GM19035 (cell line): Measurements from ENCODE around the gene DUSP11.
"Not testable (repeated sequence)": the region's sequence is repeated elsewhere in the genome, so short reads cannot be mapped to it uniquely, and the experiment has no call there.

ENCODE experiments used
- ATAC-seq: cut with Tn5 transposase; IDR thresholded peaks from one replicate; pipeline ENCODE4 v1.9.1; 2021; ENCODE audit not compliant: unreplicated experiment

Gene DUSP11

DNA sequence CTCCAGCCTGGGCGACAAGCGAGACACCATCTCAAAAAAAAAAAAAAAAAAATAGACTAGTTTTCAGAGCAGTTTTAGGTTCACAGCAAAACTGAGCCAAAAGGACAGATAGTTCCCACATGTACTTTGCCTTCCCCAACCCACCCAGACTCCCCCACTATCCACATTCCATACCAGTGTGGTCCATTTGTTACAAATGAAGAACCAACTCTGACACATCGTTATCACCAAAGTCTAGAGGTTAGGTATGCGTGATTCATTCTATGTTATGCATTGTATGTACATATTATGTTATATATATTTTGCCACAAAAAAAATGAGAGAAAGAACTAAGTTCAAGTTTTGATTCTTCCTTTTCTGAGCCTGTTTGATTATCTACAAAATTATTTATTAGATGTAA is 3.5 kb downstream of the DUSP11 start:
- ATAC-seq, result no peak

DNA sequence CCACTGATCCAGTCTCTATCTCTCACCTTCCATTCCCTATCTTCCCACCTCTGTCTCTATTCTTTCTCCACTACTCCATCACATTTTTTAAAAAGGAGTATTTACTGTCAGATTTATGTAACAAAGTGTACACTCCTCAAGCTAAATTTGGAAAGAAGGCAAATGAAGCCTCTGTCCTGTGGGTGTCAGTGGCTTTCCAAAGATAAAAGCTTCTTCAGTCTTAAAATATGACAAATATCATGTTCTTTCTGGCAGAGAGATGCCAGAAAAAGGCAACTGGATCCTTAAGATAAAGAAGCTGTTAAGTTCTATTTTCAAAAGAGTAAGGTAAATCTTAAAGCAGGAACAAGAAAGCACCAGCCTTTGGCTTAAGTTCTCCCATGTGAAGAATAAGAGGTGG is 7.1 kb downstream of the DUSP11 start:
- no peak for ATAC-seq

DNA sequence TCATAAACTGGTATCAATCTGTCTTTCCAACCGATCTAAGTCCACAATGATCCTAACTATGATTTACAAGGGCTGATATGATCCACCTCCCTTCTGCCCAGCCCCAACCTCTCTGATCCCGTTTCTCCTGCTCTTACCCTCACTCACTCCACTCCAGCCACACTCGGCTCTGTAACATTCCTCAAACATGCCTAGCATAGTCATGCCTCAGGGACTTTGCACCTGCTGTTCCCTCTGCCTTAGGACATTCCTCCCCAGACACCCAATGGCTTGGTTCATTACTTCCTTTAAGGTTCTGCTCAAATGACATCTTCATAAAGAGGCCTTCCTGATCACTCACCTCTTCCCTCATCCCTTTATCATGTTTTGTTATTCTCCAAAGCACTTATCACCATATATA is 9.2 kb downstream of the DUSP11 start:
- ATAC-seq, result no peak

DNA sequence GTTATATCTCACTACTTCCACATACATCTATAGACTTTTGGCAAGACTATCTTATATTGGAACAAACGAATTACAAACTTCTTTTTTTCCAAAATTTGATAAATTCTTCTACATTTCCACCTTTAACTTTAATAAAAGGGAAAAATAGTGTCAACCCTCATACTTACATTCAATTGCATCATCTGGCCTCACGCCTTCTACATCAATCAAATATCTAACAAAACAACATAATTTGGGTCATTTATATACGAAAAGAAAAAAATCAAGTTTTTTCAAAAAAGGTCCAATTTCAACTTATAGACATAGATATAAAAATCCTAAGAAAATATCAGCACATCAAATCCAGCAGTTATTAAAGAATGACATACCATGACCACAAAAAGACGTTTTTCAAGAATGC is 12.9 kb downstream of the DUSP11 start:
- ATAC-seq, result no peak

DNA sequence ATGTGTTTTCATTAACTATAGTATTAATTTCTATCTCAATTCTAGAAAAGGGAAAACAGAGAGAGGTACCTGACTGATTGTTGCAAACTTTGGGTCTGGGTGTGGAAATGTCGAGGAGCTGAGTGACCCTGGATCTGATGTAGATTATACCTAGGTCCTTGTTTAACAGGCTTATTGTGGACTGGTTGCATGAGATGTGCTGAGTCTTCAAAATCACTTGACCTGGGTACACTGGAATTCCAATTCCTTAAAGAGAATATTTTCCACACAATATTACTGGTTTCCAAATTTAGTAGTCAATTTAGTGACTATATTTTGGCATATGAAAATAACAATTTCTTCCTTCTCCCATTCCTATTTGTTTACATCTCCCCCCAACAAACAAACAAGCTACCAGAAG is 13.6 kb downstream of the DUSP11 start:
- ATAC-seq, result no peak

DNA sequence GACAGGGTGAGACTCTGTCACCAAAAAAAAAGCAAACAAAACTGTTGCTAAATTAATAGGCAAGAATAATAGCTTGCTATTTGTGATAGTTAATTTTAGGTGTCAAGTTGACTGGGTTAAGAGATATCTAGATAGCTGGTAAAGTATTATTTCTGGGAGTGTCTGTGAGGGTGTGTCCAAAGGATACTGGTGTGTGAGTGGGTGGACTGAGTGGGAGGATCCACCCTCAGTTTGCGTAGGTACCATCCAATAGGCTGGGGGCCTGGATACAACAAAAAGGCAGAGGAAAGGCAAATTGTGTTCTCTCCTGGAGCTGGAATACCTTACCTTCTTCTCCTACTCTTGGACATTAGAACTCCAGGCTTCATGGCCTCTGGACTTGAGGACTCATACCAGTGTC is 15.0 kb downstream of the DUSP11 start:
- ATAC-seq, result no peak

DNA sequence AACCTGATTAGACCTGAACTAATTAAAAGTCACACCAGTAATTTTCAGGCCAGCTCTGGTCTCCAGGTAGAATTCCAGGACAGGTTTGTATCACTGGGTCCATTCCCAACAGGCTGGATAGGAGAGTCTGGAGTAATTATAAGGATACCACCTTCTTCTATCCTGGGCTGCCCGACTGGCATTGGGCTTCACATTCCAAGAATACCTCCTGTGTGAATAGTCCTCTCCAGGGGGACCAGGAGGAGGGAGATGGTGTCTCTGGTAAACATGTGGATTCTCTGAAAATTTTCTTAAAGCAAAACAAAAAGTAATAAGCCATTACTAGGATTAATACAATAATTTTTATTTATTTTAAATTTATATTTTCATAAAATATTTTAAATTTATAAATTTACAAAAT is 17.3 kb downstream of the DUSP11 start:
- no peak for ATAC-seq

DNA sequence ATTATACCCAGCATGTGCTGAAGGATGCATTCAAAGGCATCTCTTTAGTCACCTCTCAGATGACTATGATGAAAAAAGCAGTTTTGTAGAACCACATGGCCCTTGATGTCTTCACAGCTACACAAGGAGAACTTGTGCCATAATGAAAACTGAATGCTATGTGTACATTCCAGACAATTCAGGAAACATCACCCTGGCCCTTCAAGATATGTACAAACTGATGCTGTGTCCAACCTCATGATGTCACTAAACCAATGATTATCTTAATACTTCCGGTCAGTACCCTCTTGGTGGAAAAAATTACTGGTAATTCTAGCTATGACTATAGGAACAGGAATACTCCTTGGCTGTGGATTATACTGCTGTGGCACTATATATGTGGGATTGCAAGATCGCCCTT is 20.0 kb downstream of the DUSP11 start:
- ATAC-seq, result no peak

DNA sequence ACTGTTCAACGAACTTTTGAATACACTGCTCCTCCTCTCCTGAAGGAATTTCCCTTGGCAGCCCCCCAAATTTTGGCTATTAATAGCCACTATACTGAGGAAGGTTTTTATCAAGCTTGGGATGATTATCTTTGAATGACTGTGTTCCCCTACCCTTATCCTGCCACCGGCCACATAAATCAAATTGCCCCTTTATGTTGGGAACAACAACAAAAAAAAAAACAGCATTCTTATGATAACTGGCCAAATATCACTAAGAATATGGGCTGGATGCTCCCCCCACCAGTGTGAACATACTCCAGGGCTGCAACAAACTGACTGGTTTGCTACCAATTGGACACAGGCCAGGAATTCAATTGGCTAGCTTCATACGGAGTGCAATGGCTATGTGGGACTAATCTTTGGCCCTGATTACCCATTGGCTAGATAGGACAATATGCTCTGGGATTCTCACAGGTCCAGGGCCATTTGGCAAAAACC is 20.6 kb downstream of the DUSP11 start:
- no peak for ATAC-seq

DNA sequence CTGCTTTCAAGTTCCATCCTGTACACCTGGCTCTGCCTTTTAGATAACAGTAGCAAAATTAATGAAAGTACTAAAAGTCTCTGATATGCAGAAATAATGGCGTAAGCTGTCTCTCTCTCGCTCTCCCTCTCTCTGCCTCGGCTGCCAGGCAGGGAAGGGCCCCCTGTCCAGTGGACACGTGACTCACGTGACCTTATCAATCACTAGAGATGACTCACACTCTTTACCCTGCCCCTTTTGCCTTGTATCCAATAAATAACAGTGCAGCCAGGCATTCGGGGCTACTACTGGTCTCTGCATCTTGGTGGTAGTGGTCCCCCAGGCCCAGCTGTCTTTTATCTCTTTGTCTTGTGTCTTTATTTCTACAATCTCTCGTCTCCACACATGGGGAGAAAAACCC is 25.6 kb downstream of the DUSP11 start:
- ATAC-seq, result not testable (repeated sequence)

DNA sequence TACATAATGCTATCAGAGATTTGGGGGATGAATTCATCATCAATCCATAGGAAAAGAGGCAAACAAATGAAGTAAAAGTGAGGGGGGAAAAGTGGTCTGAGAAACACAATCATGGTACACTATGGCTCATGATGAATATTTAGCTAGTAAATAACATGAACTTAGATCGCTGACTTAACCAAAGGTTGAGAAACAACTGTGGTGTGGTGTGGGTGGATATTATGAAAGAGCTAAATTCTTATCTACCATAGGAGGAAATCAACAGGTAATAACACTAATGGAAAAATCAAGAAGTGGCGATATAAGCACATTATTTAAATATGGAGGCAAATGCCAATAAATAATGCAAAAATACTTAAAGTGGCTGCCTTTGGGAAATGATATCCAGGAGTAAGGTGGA is 30.6 kb downstream of the DUSP11 start:
- no peak for ATAC-seq

DNA sequence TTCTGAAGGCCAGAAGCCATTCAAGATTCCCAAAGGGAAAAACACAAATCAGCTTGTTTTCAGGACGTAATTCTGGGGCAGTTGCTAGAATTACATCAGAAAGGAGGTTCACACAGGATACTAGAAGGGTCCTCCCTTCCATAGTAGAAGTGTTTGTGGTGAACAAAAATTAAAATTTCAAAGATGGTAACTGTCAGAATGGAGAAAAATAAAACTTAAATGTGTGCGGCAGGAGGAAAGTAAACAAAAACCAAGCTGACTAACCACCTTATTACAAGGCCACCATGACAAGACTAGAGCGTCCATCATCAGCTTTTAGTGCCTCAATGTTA is 33.1 kb downstream of the DUSP11 start:
- no peak for ATAC-seq

DNA sequence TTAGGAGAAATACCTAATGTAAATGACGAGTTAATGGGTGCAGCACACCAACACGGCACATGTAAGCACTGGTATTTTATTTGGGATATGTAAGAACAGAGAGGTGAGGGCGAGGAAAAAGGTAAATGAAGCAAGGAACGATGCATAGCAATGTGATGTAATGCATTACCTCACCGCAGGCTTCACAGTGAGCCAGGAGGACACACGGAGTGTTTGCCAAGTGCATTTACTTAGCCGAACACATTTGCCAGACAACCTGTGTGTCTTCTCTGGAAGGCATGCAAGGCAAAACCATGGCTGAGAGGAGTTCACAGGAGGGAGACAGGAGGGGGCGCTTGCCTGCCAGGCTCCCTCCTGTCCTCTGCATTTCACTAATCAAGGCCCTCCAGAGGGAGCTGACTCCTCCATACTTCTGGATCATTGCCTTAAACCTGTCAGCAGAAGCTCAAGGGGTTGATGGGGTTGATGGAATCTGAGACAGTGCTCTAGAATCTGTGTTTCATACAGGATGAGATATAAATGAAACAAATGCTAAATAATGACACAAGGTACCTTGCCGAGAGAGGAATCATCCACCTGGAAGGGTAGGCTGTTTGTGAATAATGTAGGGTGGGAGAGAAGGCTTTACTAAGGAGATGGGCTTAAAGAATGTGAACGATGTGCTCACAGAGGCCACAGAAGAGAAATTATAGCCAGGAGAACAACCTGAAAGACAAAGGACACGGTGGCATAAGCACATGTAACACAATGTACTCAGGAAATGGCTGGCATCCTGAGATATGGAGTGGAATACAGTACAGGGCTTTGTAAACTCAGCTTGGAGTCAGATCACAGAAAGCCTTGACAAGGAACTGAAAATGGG is 33.7 kb downstream of the DUSP11 start:
- no peak for ATAC-seq

DNA sequence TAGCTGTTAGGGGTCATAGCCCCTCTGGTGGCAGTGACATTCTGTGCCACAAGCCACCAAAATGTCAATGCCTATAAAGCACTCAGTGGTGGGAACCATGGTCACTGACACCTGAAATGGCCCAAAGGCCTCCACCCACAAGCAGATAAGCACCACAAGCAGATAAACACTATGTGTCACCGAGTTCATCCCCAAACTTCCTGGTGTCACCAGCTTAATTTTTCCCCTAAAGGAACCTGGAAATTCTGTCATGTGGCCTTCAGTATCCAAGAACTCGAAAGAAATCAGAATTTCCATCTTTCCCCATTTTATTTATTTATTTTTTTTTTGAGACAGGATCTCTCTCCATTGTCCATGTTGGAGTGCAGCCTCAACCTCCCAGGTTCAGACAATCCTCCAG is 39.1 kb downstream of the DUSP11 start:
- no peak for ATAC-seq

DNA sequence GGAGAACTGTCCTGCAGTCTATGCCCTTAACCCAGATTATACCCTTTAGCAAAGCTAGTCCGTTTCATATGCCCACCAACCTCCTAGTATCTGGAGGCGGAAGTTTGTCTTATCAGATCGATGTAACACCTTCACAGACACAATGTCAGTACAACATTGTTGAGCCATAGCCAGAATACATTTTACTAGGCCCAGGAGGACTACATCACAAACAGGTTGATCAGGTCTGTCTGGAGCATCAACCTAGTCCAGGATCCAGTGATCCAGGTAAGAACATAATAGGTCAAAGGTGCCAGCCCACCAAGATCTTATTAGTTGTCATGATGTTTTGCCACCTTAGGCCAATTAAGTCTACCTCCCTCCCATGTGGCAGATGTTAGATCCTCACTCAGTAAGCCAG is 40.8 kb downstream of the DUSP11 start:
- ATAC-seq, result no peak

DNA sequence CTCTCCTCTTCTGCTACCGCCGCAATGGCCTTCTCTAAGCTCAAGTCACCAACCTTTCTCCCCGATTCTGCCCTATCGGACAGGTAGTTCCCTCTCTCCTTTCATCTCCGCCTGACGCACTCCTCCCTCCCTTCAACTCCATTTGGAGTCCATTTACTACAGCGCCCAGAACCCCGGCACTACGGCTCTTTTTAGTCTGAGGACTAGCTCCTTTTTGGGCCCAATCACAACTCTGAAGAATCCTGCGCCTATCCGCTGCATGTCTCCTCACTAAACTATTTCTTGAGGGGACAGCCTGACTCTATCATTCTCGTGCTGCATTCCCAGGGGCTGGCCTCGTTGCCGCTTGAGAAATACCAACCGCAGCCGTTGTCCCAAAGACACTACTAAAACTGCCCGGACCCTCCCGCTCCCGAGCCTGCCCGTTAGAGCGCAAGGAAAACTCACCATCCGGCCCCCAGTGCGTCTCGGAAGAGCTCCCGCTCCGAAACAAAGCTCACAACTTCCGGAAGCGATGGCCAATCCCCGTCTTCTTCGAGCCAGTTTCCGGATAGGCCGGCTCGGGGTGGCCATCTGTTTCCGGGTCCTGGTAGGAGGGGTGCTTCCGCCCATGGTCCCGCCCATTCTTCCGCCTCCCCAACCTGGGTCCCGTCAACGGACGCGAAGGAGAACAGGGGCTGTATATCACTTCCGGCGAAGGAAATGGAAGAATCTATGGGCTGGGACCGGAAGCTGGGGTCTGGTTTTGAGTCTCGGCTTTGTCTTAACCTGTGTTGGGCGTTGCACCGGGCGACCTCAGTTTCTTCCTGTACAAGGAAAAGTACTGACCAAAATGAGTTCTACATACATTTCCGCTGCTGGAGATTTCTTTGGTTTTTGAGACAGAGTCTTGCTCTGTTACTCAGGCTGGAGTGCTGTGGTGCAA is 42.8 kb downstream of the DUSP11 start, which contains the start of gene TPRKB:
Gene TPRKB, minus strand, starts transcription at position 491 of the 925 bp plus-strand sequence. CDS start 2,776 bp downstream, outside the sequence.
- peak; percentile 96 for ATAC-seq

DNA sequence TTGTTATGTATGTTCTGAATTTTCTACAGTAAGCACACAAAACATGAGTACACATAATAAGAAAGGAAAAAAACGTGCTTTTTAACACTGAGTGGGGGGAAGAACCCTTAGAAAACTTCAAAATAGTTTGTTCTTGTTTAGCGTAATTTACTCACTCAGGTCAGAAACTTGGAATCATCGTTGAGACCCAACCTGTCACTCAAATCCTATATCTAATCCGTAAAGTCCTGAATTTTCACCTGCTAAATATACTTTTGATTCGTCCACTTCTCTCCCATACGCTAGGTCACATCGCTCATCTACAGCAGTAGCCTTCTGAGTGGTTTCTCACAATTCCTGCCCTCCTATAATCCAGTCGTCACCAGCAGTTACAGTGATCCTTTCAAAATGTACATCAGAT is 43.5 kb downstream of the DUSP11 start:
- ATAC-seq, result no peak

DNA sequence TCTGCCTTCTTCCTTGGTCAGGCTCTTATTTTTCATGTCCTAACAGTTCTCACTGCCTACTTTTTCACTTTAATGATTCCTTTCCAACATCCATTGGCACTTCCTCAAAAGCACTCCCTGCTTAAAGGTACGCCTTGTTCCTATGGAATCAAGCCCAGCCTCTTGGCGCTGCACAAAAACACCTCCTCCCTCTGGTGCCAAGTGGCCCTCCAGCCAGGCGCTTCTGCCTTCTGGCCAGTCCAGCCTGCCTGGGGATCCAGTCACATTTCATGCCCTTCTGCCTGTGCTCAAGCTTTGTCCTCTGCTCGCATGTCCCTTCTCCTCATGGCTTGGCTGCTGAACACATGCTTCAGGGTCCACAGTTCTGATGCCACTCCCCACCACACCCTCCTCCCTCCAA is 49.1 kb downstream of the DUSP11 start:
- ATAC-seq, result no peak

DNA sequence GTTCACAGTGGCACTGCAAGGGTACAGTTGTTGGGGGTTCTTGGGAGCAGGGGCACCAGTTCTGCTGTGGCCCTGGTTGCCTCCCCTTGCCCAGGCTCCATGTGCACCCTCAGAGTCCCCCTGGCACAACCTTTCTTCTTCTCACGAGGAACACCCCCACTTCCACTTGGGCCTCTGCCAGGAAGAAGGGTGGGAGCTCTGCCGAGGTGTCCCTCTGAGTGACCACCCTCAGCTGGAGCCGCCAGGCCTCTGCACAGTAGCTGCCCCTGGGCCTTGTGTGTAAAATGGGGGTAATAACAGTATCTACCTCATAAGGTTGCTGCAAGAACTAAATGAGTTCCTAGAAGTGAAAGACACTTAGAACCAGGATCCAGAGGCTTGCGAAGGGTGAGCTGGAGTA is 51.2 kb downstream of the DUSP11 start:
- ATAC-seq, result no peak

DNA sequence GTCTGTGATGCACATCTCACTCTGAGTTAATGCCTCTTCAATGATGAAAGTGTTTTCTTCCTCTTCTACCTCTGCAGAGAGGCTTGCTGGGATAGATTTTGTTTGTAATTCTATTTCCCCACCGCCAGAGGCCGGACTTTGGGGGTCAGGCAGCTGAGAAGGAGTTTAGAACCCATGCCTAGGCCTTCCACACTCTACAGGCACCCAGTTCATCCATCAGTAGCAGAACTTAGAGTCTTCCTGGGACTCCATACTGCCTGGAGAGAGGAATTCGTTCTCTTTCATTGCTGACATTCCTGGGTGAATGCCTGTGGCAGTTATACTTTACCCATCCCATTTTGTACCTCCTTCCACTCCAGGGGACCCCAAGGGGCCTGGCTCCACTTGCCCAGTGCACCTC is 51.9 kb downstream of the DUSP11 start:
- ATAC-seq, result no peak

DNA sequence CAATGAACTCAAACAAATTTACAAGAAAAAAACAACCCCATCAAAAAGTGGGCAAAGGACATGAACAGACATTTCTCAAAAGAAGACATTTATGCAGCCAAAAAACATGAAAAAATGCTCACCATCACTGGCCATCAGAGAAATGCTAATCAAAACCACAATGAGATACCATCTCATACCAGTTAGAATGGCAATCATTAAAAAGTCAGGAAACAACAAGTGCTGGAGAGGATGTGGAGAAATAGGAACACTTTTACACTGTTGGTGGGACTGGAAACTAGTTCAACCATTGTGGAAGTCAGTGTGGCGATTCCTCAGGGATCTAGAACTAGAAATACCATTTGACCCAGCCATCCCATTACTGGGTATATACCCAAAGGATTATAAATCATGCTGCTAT is 53.2 kb downstream of the DUSP11 start:
- not testable (repeated sequence) for ATAC-seq
